ENCODE measurements around the gene AAK1. TPM values are rescaled to one million over a fixed set of nuclear protein-coding genes. Genes with fewer than 3 reads are reported as not detected.

Gene AAK1
- total RNA-seq, 1 donor from 2014 or later: 48.6 TPM

DNA sequence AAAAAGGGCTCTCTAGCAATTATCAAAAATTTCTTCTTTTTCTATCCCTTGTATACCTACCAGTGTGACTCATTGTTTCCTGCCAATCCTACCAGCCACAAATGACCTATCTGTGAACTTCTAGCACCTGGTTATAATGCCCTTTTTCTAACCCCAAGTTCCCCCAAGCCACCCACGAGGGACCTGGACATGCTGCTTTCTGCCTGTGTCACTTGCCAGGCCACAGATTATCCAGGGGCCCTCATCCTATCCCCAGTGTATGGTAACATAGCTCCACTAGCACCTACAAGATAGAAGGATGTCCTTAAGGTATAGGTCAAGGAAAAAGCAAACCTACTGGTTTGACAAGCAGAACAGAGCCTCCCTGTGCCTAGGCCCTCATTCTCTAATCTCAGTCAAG lies 26.8 kb downstream of the AAK1 start:
- Histone ChIP-seq H3K36me3 (no peaks in the 10 kb centered on the region), H3K27me3 (no peaks in the 10 kb centered on the region), H3K4me3 (no peak overlapping the region), H3K4me1 (peaks cover 55% of the 10 kb centered on the region), H3K27ac (no peak overlapping the region), H3K9me3 (no peaks in the 10 kb centered on the region)
- intact Hi-C loops (cut with DNase I): no loop called here
- no peak for DNase-seq (ENCODE audit: extremely low spot score in 2 of 2)
- TF ChIP-seq, protein P1, sequence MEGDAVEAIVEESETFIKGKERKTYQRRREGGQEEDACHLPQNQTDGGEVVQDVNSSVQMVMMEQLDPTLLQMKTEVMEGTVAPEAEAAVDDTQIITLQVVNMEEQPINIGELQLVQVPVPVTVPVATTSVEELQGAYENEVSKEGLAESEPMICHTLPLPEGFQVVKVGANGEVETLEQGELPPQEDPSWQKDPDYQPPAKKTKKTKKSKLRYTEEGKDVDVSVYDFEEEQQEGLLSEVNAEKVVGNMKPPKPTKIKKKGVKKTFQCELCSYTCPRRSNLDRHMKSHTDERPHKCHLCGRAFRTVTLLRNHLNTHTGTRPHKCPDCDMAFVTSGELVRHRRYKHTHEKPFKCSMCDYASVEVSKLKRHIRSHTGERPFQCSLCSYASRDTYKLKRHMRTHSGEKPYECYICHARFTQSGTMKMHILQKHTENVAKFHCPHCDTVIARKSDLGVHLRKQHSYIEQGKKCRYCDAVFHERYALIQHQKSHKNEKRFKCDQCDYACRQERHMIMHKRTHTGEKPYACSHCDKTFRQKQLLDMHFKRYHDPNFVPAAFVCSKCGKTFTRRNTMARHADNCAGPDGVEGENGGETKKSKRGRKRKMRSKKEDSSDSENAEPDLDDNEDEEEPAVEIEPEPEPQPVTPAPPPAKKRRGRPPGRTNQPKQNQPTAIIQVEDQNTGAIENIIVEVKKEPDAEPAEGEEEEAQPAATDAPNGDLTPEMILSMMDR (IDR thresholded peaks at IDR 0.05): no peak
- TF ChIP-seq POLR2A (IDR thresholded peaks at IDR 0.05) (no peak), POLR2AphosphoS5 (IDR thresholded peaks at IDR 0.05; ENCODE audit: insufficient read depth in 1 of 2, low read depth in 1 of 2) (no peak)

DNA sequence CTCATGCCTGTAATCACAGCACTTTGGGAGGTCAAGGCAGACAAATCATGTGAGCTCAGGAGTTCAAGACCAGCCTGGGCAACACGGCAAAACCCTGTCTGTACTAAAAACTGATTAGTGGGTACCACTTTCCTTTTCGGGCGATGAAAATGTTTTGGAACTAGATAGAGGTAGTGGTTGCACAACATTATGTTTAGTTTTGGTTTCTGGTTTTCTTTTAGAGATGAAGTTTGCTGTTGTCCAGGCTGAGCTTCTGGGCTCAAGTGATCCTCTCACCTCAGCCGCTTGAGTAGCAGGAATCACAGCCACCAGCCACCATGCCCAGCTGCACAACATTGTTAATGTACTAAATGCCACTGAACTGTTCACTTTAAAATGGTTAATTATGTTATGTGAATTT lies 27.6 kb downstream of the AAK1 start:
- H3K4me1 ChIP-seq: peaks cover 55% of the 10 kb centered on the region
- no peak for TF ChIP-seq POLR2A (IDR thresholded peaks at IDR 0.05)
- no peak for TF ChIP-seq POLR2AphosphoS5 (IDR thresholded peaks at IDR 0.05; ENCODE audit: insufficient read depth in 1 of 2, low read depth in 1 of 2)
- TF ChIP-seq, protein P1 (IDR thresholded peaks at IDR 0.05): no peak
- no peak overlapping the region for H3K4me3 ChIP-seq
- no peaks in the 10 kb centered on the region for H3K36me3 ChIP-seq
- no peaks in the 10 kb centered on the region for H3K27me3 ChIP-seq
- intact Hi-C loops (cut with DNase I): no loop called here
- H3K9me3 ChIP-seq: no peaks in the 10 kb centered on the region
- no peak overlapping the region for H3K27ac ChIP-seq
- DNase-seq (ENCODE audit: extremely low spot score in 2 of 2): no peak

DNA sequence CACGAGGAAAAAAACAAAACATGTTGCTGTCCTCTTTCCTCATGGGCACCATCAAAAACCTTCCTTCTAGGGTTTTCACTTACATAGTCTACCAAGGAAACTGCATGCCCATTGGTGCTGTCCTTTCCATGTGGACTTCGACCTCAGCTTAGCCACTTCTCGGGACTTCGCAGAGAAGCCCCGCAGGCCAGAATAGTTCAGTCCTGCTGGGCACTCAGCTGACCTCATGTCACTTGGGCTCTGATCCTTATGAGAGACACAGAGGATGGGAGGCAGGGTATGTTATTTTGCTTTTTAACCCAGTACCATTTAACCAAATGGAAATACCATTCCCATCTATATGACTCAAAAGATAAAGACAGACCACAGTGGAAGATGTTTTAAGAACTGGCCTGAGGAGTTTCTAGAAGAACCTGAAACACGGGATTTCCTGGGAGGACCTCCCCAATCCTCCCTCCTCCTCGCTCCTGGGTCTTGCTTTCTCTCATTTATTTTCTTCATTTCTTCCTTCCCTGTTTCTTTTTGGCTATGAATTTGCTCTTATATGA lies 28.4 kb downstream of the AAK1 start:
- peaks cover 51% of the 10 kb centered on the region for H3K4me1 ChIP-seq
- H3K36me3 ChIP-seq: no peaks in the 10 kb centered on the region
- TF ChIP-seq POLR2AphosphoS5 (IDR thresholded peaks at IDR 0.05; ENCODE audit: insufficient read depth in 1 of 2, low read depth in 1 of 2): no peak
- TF ChIP-seq, protein P1 (IDR thresholded peaks at IDR 0.05): no peak
- no peak for TF ChIP-seq POLR2A (IDR thresholded peaks at IDR 0.05)
- intact Hi-C loops (cut with DNase I): no loop called here
- H3K4me3 ChIP-seq: no peak overlapping the region
- no peak overlapping the region for H3K27ac ChIP-seq
- DNase-seq (ENCODE audit: extremely low spot score in 2 of 2): no peak
- H3K9me3 ChIP-seq: no peaks in the 10 kb centered on the region
- no peaks in the 10 kb centered on the region for H3K27me3 ChIP-seq

DNA sequence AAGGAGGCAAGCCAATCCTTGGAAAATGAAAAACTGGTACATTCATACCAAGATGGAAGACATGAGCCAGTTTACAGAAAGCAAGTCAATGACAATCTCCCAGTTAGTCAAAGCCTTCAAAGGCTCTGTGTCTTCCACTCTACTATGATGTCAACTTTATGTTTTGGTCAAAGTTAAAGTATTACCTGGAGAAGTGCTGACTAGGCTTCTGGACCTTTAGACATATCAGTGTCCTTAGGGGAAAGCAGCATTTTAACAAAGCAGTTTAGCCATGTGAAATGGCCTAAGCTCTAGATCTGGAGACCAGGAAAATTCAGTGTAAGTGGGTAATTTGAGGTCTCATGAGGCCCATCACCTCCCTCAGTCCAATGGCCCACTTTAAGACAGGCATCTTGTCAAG lies 30.8 kb downstream of the AAK1 start:
- no peak overlapping the region for H3K27ac ChIP-seq
- H3K27me3 ChIP-seq: no peaks in the 10 kb centered on the region
- no peaks in the 10 kb centered on the region for H3K36me3 ChIP-seq
- TF ChIP-seq POLR2AphosphoS5 (IDR thresholded peaks at IDR 0.05; ENCODE audit: insufficient read depth in 1 of 2, low read depth in 1 of 2) (no peak), POLR2A (IDR thresholded peaks at IDR 0.05) (no peak)
- TF ChIP-seq, protein P1 (IDR thresholded peaks at IDR 0.05): no peak
- H3K4me1 ChIP-seq: peaks cover 34% of the 10 kb centered on the region
- H3K9me3 ChIP-seq: no peaks in the 10 kb centered on the region
- H3K4me3 ChIP-seq: no peak overlapping the region
- no peak for DNase-seq (ENCODE audit: extremely low spot score in 2 of 2)
- intact Hi-C loops (cut with DNase I): no loop called here

DNA sequence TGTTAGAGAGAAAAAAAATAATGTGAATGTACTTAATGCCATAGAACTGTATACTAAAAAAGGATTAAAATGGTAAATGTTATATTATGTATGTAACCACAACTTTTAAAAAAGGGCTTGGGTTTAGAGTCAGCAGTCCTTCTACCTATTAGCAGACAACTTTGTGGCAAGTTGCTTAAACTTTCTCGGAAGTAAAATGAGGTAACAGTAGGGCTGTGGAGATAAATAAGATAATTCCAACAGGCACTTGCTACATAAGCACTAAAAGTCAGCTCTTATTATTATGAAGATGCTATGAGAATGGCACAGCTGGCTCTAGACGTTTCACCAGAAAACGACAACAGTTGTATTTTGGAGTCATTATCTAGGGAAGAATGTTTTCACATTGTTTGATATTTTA lies 31.3 kb downstream of the AAK1 start:
- peaks cover 31% of the 10 kb centered on the region for H3K4me1 ChIP-seq
- DNase-seq (ENCODE audit: extremely low spot score in 2 of 2): no peak
- intact Hi-C loops (cut with DNase I): no loop called here

More for the DNA sequence above, 31.3 kb downstream of the AAK1 start:
- no peaks in the 10 kb centered on the region for H3K9me3 ChIP-seq
- no peaks in the 10 kb centered on the region for H3K36me3 ChIP-seq
- H3K27me3 ChIP-seq: no peaks in the 10 kb centered on the region
- no peak overlapping the region for H3K27ac ChIP-seq
- TF ChIP-seq POLR2AphosphoS5 (IDR thresholded peaks at IDR 0.05; ENCODE audit: insufficient read depth in 1 of 2, low read depth in 1 of 2) (no peak), POLR2A (IDR thresholded peaks at IDR 0.05) (no peak)
- TF ChIP-seq, protein P1 (IDR thresholded peaks at IDR 0.05): no peak
- H3K4me3 ChIP-seq: no peak overlapping the region
